Measurements from ENCODE around the gene DMD. TPM values are rescaled to one million over a fixed set of nuclear protein-coding genes. Genes with fewer than 3 reads are reported as not detected.
"Not testable (repeated sequence)": the region's sequence is repeated elsewhere in the genome, so short reads cannot be mapped to it uniquely, and the experiment has no call there.

Gene DMD
- total RNA-seq, 1 donor from 2014 or later, result 9.7 TPM

DNA sequence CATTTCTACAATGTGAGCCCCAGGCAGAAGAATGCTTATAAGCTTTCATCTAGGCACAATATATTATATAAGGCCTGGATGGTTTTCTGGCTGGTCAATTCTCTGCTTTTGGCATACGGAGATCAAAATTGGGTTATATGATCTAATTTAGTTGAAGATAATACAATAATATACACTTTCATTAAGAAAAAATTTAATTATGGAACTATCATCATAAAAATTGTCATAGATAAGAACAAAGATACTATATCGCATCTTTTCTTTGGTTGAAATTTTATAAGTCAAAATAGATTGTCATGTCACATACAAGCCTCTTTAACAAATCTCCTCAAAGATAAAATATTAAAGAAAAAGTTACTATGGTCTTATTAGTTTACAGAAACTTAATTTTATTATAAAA is 17.1 kb downstream of the DMD start:
- no peak overlapping the region for H3K4me3 Mint-ChIP-seq
- H3K27me3 Mint-ChIP-seq (ENCODE audit: low read depth), result no peaks in the 10 kb centered on the region
- H3K4me1 Mint-ChIP-seq, result no peaks in the 10 kb centered on the region
- no peak overlapping the region for H3K27ac Mint-ChIP-seq (ENCODE audit: unreplicated experiment)
- no peak for DNase-seq (ENCODE audit: low read depth, low spot score)
- TF ChIP-seq, protein P1, sequence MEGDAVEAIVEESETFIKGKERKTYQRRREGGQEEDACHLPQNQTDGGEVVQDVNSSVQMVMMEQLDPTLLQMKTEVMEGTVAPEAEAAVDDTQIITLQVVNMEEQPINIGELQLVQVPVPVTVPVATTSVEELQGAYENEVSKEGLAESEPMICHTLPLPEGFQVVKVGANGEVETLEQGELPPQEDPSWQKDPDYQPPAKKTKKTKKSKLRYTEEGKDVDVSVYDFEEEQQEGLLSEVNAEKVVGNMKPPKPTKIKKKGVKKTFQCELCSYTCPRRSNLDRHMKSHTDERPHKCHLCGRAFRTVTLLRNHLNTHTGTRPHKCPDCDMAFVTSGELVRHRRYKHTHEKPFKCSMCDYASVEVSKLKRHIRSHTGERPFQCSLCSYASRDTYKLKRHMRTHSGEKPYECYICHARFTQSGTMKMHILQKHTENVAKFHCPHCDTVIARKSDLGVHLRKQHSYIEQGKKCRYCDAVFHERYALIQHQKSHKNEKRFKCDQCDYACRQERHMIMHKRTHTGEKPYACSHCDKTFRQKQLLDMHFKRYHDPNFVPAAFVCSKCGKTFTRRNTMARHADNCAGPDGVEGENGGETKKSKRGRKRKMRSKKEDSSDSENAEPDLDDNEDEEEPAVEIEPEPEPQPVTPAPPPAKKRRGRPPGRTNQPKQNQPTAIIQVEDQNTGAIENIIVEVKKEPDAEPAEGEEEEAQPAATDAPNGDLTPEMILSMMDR (conservative IDR thresholded peaks at IDR 0.05), result no peak
- H3K36me3 Mint-ChIP-seq (ENCODE audit: low read depth), result no peaks in the 10 kb centered on the region
- H3K9me3 Mint-ChIP-seq, result peaks cover 2% of the 10 kb centered on the region

GRCh38 chrX:33190016-33190415 is 21.3 kb downstream of the DMD start:
- H3K27ac Mint-ChIP-seq (ENCODE audit: unreplicated experiment), result no peak overlapping the region
- TF ChIP-seq, protein P1 (conservative IDR thresholded peaks at IDR 0.05), result no peak
- peaks cover 6% of the 10 kb centered on the region for H3K4me1 Mint-ChIP-seq
- H3K9me3 Mint-ChIP-seq, result no peaks in the 10 kb centered on the region
- H3K36me3 Mint-ChIP-seq (ENCODE audit: low read depth), result no peaks in the 10 kb centered on the region
- DNase-seq (ENCODE audit: low read depth, low spot score), result no peak
- H3K27me3 Mint-ChIP-seq (ENCODE audit: low read depth), result no peaks in the 10 kb centered on the region
- no peak overlapping the region for H3K4me3 Mint-ChIP-seq

DNA sequence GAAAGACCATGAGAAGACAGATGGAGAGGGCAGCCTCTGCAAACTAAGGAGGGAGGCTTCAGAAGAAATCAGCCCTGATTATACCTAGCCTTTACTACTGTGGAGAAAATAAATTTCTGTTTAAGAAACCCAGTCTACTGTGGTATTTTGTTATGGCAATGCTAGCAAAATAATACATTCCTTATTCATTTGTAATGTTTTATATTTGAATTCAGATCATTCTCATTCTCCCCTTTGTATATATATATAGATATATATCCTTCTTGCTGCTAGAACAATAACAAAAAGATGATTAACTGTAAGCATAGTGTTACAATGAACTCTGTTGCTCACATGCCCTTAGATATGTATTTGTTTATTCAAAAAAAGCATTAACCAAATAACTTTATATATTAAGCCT is 22.5 kb downstream of the DMD start:
- no peak overlapping the region for H3K27ac Mint-ChIP-seq (ENCODE audit: unreplicated experiment)
- TF ChIP-seq, protein P1 (conservative IDR thresholded peaks at IDR 0.05), result no peak
- peaks cover 6% of the 10 kb centered on the region for H3K4me1 Mint-ChIP-seq
- no peaks in the 10 kb centered on the region for H3K9me3 Mint-ChIP-seq
- no peak overlapping the region for H3K4me3 Mint-ChIP-seq
- no peak for DNase-seq (ENCODE audit: low read depth, low spot score)
- H3K36me3 Mint-ChIP-seq (ENCODE audit: low read depth), result no peaks in the 10 kb centered on the region
- H3K27me3 Mint-ChIP-seq (ENCODE audit: low read depth), result no peaks in the 10 kb centered on the region

- no peak for DNase-seq (ENCODE audit: low read depth, low spot score)
- H3K9me3 Mint-ChIP-seq, result no peaks in the 10 kb centered on the region
- H3K36me3 Mint-ChIP-seq (ENCODE audit: low read depth), result no peaks in the 10 kb centered on the region
- H3K4me1 Mint-ChIP-seq, result peaks cover 6% of the 10 kb centered on the region
- no peaks in the 10 kb centered on the region for H3K27me3 Mint-ChIP-seq (ENCODE audit: low read depth)
- H3K27ac Mint-ChIP-seq (ENCODE audit: unreplicated experiment), result no peak overlapping the region
- TF ChIP-seq, protein P1 (conservative IDR thresholded peaks at IDR 0.05), result no peak
- H3K4me3 Mint-ChIP-seq, result no peak overlapping the region
Measured at GRCh38 chrX:33188286-33188685, 23.1 kb downstream of the DMD start.

- DNase-seq (ENCODE audit: low read depth, low spot score); H3K27ac Mint-ChIP-seq (ENCODE audit: unreplicated experiment); H3K27me3 Mint-ChIP-seq (ENCODE audit: low read depth); H3K4me1 Mint-ChIP-seq; H3K4me3 Mint-ChIP-seq; H3K36me3 Mint-ChIP-seq (ENCODE audit: low read depth); H3K9me3 Mint-ChIP-seq: not testable (repeated sequence)
Measured at GRCh38 chrX:33184803-33185202, 26.5 kb downstream of the DMD start.

DNA sequence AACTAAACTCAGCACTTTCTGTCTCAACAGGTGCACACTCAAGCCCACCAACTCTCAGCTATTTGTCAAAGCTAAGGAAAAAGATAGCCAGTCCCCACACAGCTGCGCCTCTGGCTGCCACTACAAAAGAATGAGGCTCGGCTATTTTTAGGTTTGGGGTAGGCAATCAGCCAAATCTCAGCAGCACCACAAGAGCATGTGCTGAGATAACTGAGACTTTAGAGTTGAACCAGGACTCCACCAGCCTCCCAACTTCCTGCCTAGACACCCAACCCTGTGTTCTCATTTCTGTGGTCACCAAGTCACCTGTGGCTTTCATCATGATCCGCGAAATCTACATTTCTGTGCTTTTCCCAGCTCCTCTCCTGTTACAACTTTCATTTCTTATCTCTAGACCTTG is 28.0 kb downstream of the DMD start:
- Mint-ChIP-seq H3K36me3 (ENCODE audit: low read depth) (no peaks in the 10 kb centered on the region), H3K4me1 (peaks cover 4% of the 10 kb centered on the region), H3K27me3 (ENCODE audit: low read depth) (no peaks in the 10 kb centered on the region), H3K27ac (ENCODE audit: unreplicated experiment) (no peak overlapping the region), H3K4me3 (no peak overlapping the region), H3K9me3 (no peaks in the 10 kb centered on the region)
- no peak for DNase-seq (ENCODE audit: low read depth, low spot score)
- TF ChIP-seq, protein P1 (conservative IDR thresholded peaks at IDR 0.05), result no peak
